Measurements from ENCODE around the gene PLAGL2.

The PLAGL2 gene

DNA sequence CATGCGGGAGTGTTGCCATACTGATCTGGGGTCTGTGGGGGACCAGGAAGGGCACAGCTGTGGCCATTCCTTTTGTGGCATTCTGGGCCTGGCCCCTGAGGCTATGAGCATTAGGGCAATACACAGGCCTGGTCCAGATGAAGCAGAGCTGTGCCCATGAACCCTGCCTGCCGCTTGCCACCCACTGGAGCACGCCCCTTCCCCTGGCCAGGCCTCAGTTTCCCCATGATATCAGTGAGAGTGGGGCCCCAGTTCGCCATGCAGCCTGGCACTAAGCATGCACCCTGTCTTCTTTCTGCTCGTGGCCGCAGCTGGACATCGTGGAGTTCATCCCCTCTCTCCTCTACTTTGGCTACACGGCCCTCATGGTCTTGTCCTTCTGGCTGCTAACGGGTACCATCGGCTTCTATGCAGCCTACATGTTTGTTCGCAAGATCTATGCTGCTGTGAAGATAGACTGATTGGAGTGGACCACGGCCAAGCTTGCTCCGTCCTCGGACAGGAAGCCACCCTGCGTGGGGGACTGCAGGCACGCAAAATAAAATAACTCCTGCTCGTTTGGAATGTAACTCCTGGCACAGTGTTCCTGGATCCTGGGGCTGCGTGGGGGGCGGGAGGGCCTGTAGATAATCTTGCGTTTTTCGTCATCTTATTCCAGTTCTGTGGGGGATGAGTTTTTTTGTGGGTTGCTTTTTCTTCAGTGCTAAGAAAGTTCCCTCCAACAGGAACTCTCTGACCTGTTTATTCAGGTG lies 42.4 kb downstream of the PLAGL2 start:
- in situ Hi-C loops (cut with MboI; ENCODE audit: low pct_unique_long_range_greater_than_20kb, low sequenced_read_pairs, unreplicated experiment): no loop called here
- TF ChIP-seq, protein P1, sequence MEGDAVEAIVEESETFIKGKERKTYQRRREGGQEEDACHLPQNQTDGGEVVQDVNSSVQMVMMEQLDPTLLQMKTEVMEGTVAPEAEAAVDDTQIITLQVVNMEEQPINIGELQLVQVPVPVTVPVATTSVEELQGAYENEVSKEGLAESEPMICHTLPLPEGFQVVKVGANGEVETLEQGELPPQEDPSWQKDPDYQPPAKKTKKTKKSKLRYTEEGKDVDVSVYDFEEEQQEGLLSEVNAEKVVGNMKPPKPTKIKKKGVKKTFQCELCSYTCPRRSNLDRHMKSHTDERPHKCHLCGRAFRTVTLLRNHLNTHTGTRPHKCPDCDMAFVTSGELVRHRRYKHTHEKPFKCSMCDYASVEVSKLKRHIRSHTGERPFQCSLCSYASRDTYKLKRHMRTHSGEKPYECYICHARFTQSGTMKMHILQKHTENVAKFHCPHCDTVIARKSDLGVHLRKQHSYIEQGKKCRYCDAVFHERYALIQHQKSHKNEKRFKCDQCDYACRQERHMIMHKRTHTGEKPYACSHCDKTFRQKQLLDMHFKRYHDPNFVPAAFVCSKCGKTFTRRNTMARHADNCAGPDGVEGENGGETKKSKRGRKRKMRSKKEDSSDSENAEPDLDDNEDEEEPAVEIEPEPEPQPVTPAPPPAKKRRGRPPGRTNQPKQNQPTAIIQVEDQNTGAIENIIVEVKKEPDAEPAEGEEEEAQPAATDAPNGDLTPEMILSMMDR (IDR thresholded peaks at IDR 0.05; ENCODE audit: extremely low read depth, insufficient read depth, missing control alignments): no peak
- no peak for DNase-seq (ENCODE audit: low spot score)

DNA sequence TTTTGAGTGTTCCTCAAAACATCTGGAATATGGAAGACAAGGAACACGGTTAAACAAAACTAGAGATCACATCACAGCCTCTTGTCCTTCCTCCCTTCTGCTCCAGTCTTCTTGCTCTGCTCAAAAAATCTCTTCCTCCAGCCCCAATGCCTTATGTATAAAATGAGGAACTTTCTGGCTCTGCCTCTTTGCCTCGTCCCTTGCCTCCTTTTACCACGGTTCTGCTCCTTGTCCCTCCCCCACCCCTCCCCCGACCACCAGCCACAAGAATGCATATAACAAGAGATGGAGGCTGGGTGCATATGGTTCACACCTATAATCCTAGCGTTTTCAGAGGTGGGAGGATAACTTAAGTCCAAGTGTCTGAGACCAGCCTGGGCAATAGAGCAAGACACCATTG lies 43.6 kb downstream of the PLAGL2 start:
- TF ChIP-seq, protein P1 (IDR thresholded peaks at IDR 0.05; ENCODE audit: extremely low read depth, insufficient read depth, missing control alignments): no peak
- DNase-seq (ENCODE audit: low spot score): no peak
- in situ Hi-C loops (cut with MboI; ENCODE audit: low pct_unique_long_range_greater_than_20kb, low sequenced_read_pairs, unreplicated experiment): no loop called here

DNA sequence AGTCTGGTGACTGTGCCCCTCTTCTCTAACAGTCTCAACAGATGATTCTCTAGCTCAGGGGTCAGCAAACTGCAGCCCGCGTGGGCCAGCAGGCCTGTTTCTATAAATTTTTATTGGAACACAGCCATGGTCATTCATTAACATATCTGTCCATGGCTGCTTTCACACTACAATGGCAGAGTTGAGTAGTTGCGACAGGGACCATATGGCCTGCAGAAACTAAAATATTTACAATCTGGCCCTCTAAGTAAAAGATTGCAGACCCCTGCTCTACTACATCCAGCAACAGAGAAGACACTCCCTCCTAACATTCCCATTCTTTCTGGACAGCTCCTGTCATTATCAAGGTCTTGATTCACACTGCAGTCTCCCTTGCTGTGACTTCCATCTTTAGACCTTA lies 45.2 kb downstream of the PLAGL2 start:
- TF ChIP-seq, protein P1 (IDR thresholded peaks at IDR 0.05; ENCODE audit: extremely low read depth, insufficient read depth, missing control alignments): no peak
- in situ Hi-C loops (cut with MboI; ENCODE audit: low pct_unique_long_range_greater_than_20kb, low sequenced_read_pairs, unreplicated experiment): no loop called here
- DNase-seq (ENCODE audit: low spot score): no peak

DNA sequence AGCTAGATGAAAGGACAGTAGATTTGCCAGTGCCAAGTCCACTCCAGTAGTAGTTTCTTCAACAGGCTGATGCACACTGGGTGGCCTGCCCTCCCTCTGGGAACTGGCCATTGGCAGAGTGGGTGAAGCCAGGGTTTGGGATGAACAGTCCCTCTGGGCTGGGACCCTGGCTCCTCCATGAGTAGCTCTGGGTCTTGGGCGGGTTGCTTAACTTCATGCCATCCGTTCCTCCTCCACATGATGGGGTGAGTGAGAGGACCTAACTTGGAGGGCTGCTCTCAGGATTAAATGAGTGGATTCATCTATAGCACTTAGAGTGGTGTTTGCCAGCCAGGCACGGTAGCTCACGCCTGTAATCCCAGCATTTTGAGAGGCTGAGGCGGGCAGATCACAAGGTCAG lies 47.2 kb downstream of the PLAGL2 start:
- in situ Hi-C loops (cut with MboI; ENCODE audit: low pct_unique_long_range_greater_than_20kb, low sequenced_read_pairs, unreplicated experiment): no loop called here
- no peak for DNase-seq (ENCODE audit: low spot score)
- TF ChIP-seq, protein P1 (IDR thresholded peaks at IDR 0.05; ENCODE audit: extremely low read depth, insufficient read depth, missing control alignments): no peak

DNA sequence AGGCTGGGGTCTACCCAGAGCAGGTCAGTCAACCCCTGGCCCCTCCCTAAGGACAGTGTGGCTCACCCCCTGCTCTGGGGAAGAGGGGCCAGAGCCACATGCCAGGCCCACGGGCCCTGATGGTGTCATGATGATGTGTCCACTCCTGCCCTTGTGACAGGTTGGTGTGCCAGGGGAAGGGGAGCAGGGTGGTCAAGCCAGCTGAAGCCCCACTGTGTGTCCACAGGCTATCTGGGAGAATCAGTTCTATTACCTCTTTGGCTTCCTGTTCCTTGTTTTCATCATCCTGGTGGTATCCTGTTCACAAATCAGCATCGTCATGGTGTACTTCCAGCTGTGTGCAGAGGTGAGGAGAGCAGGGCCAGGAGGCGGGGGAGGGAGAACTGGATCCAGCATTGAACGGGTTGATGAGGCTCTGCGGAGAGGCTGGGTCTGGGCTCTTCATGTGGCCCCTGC lies 47.7 kb downstream of the PLAGL2 start:
- DNase-seq (ENCODE audit: low spot score): no peak
- in situ Hi-C loops (cut with MboI; ENCODE audit: low pct_unique_long_range_greater_than_20kb, low sequenced_read_pairs, unreplicated experiment): no loop called here
- TF ChIP-seq, protein P1 (IDR thresholded peaks at IDR 0.05; ENCODE audit: extremely low read depth, insufficient read depth, missing control alignments): no peak

DNA sequence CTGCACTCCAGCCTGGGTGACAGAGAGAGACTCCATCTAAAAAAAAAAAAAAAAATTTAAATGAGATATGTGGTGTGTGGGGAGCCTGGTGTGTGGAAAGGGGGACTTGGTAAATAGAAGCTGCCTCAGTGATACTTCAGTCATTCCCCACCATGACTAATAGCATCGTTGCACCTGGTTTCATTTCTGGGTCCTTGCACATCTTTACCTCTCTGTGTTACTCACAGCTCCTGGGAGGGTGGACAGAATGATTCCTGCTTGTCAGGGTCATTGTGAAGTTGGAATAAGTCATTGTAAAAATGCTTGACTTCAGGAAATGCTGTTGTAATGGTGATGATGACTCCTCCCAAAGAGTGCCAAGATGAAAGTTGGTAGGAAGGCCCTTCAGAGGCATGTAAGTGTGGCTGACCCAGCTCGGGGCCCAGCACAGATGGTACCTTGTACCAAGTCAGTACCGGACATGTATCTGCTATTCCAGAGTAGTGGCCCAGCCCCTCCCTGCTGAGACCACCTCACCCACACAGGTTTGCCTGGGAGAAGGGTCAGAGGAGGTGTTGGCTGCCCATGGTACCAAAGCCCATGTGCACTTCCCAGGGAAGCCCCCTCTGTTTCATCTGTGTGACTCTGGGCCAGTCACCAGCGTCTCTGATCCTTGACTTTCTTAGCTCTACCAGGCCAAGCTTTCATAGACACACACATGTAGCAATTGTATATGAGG lies 48.4 kb downstream of the PLAGL2 start:
- TF ChIP-seq, protein P1 (IDR thresholded peaks at IDR 0.05; ENCODE audit: extremely low read depth, insufficient read depth, missing control alignments): no peak
- no peak for DNase-seq (ENCODE audit: low spot score)
- in situ Hi-C loops (cut with MboI; ENCODE audit: low pct_unique_long_range_greater_than_20kb, low sequenced_read_pairs, unreplicated experiment): no loop called here

Measured in GM13977 (cell line).